HEK293 (cell line): ENCODE data around the gene TNFRSF13B.

Experiments used
- SP2 ChIP-seq: fragments of 450-650 bp; formaldehyde crosslinking; IDR thresholded peaks from 2 replicates; pipeline ENCODE4 v1.5.1; 2016; ENCODE audit warnings: missing biosample characterization, missing genetic modification characterization
- ZNF292 ChIP-seq: fragments of 450-650 bp; formaldehyde crosslinking; IDR thresholded peaks from 2 replicates; pipeline ENCODE4 v1.5.1; 2016; ENCODE audit warnings: low read depth, missing biosample characterization, missing genetic modification characterization, borderline replicate concordance
- ZNF37A ChIP-seq: fragments of 450-650 bp; IDR thresholded peaks from 2 replicates; pipeline ENCODE4 v1.5.1; 2018; ENCODE audit warnings: missing biosample characterization, missing genetic modification characterization
- ZNF558 ChIP-seq: fragments of 450-650 bp; formaldehyde crosslinking; IDR thresholded peaks from 2 replicates; pipeline ENCODE4 v1.5.1; 2016; ENCODE audit warnings: missing biosample characterization, missing genetic modification characterization
- ZNF768 ChIP-seq: fragments of 450-650 bp; formaldehyde crosslinking; IDR thresholded peaks from 2 replicates; pipeline ENCODE4 v1.5.1; 2018; ENCODE audit warnings: missing biosample characterization, mild to moderate bottlenecking, missing genetic modification characterization
- TF ChIP-seq, protein P1 (sequence below): fragments of 450-650 bp; formaldehyde crosslinking; IDR thresholded peaks from 2 replicates; pipeline ENCODE4 v1.5.1; 2016; ENCODE audit warnings: missing biosample characterization, missing genetic modification characterization, borderline replicate concordance
- TF ChIP-seq, protein P2 (sequence below): fragments of 450-650 bp; formaldehyde crosslinking; IDR thresholded peaks from 2 replicates; pipeline ENCODE4 v1.5.1; 2016; ENCODE audit warnings: missing biosample characterization, missing genetic modification characterization

DNA sequence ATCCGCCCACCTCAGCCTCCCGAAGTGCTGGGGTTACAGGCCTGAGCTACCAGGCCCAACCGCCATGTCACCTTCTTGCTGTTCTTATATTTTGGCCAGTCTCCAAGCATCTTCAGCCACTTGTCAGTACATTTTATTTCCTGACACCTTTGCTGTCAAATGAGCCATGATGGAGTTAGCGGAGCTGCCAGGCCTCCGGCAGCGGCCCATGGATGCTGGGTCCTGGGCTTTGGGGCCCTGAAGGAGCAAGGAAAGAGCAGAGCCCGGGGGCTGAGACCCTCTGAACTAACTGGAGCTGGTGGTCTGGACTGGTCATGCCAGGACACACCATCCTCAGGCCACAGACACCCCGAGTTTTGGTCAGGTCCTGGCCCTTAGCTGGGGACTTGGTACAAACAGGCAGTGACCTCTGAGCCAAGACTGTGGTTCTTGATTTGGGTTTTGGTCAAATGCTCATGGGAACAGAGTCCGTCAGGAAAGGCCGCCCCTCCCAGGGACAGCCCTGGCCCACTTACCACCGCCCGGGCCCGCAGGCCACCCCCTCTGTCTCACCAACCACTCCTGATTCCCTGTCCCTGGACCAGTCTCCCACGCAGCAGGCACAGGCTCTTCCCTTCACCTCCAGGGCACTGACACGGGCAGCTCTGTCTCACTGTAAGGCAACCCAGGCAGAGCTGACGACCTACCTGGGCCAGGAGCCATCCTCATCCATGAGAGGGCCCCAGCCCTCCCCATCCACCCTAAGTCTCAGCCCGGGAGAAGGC is 42.0 kb downstream of the TNFRSF13B start:
- TF ChIP-seq ZNF292 (tag by site-specific recombination) (no peak), ZNF558 (tag by site-specific recombination) (no peak), ZNF768 (no peak), ZNF37A (tag by site-specific recombination) (no peak), SP2 (no peak)
- TF ChIP-seq, protein P1, sequence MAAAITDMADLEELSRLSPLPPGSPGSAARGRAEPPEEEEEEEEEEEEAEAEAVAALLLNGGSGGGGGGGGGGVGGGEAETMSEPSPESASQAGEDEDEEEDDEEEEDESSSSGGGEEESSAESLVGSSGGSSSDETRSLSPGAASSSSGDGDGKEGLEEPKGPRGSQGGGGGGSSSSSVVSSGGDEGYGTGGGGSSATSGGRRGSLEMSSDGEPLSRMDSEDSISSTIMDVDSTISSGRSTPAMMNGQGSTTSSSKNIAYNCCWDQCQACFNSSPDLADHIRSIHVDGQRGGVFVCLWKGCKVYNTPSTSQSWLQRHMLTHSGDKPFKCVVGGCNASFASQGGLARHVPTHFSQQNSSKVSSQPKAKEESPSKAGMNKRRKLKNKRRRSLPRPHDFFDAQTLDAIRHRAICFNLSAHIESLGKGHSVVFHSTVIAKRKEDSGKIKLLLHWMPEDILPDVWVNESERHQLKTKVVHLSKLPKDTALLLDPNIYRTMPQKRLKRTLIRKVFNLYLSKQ (tag by site-specific recombination), result no peak
- TF ChIP-seq, protein P2, sequence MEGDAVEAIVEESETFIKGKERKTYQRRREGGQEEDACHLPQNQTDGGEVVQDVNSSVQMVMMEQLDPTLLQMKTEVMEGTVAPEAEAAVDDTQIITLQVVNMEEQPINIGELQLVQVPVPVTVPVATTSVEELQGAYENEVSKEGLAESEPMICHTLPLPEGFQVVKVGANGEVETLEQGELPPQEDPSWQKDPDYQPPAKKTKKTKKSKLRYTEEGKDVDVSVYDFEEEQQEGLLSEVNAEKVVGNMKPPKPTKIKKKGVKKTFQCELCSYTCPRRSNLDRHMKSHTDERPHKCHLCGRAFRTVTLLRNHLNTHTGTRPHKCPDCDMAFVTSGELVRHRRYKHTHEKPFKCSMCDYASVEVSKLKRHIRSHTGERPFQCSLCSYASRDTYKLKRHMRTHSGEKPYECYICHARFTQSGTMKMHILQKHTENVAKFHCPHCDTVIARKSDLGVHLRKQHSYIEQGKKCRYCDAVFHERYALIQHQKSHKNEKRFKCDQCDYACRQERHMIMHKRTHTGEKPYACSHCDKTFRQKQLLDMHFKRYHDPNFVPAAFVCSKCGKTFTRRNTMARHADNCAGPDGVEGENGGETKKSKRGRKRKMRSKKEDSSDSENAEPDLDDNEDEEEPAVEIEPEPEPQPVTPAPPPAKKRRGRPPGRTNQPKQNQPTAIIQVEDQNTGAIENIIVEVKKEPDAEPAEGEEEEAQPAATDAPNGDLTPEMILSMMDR (tag by site-specific recombination), result no peak
